HG02870 (cell line): ENCODE measurements around the gene TUT7.
"Not testable (repeated sequence)": the region's sequence is repeated elsewhere in the genome, so short reads cannot be mapped to it uniquely, and the experiment has no call there.

ENCODE experiments used
- ATAC-seq: cut with Tn5 transposase; IDR thresholded peaks from one replicate; pipeline ENCODE4 v1.9.1; 2021; ENCODE audit warnings: mild to moderate bottlenecking, moderate library complexity; ENCODE audit not compliant: unreplicated experiment

Gene TUT7, protein sequence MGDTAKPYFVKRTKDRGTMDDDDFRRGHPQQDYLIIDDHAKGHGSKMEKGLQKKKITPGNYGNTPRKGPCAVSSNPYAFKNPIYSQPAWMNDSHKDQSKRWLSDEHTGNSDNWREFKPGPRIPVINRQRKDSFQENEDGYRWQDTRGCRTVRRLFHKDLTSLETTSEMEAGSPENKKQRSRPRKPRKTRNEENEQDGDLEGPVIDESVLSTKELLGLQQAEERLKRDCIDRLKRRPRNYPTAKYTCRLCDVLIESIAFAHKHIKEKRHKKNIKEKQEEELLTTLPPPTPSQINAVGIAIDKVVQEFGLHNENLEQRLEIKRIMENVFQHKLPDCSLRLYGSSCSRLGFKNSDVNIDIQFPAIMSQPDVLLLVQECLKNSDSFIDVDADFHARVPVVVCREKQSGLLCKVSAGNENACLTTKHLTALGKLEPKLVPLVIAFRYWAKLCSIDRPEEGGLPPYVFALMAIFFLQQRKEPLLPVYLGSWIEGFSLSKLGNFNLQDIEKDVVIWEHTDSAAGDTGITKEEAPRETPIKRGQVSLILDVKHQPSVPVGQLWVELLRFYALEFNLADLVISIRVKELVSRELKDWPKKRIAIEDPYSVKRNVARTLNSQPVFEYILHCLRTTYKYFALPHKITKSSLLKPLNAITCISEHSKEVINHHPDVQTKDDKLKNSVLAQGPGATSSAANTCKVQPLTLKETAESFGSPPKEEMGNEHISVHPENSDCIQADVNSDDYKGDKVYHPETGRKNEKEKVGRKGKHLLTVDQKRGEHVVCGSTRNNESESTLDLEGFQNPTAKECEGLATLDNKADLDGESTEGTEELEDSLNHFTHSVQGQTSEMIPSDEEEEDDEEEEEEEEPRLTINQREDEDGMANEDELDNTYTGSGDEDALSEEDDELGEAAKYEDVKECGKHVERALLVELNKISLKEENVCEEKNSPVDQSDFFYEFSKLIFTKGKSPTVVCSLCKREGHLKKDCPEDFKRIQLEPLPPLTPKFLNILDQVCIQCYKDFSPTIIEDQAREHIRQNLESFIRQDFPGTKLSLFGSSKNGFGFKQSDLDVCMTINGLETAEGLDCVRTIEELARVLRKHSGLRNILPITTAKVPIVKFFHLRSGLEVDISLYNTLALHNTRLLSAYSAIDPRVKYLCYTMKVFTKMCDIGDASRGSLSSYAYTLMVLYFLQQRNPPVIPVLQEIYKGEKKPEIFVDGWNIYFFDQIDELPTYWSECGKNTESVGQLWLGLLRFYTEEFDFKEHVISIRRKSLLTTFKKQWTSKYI (N-terminal part only)

DNA sequence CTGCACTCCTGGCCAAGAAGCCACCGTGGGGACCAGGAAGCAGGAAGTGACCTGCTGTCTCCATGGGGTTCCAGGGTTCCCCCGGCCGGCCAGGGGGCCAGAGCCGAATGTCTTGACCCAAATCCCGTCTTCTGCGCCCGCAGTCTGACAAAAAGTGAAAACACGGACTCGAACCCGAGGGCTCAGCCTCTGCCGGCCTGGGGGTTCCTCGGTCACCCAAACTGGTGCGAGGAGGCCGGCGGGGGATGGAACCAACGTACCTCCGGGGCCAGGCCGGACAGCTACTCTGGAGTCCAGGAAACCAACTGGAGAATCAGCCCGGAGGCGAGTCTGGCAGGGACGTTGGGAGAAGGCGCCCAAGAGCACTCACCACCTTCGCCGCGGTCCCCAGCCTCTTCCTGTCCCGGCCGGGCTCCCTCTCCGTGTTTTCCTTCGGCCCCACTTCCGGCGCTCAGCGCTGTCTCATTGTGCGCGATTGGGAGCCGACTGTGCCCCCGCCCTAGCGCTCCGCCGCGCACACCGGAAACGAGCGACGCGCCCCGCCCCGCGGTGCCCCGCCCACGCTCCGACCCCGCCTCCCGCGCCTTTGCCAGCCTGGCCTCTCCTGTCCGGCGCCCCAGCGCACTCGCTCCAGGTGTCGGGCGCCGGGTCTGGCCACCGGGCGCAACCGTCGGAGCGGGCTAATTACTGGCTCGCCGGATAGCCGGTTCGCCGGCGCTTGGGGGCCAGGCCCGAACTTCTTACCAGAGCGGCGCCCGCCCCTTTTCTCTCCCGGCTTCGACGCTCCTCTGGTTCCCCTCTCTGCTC is at the start of gene TUT7:
Gene TUT7, minus strand, starts transcription at position 400 of the 807 bp plus-strand sequence. CDS start 1,211 bp downstream, outside the sequence.
- peak; percentile 76 for ATAC-seq

DNA sequence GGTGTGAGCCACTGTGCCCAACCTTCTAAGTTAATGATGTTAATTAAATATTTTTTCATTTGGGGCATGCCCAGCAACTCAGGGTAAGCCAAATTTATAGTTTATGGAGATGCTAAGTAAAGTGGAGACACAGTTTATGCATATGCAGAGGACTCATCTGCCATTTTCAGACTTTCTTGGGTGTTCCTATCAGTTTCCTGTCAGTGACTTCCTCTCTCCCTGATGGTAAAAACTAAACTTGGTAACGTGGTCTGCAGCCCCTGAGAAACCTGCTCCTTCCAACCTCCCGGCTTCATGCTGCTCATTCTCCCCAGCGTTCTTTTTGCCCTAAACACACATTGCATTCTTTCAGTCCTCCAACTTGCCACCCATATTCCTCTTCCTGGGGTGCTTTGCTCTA is 48.4 kb upstream of the TUT7 start:
- no peak for ATAC-seq

DNA sequence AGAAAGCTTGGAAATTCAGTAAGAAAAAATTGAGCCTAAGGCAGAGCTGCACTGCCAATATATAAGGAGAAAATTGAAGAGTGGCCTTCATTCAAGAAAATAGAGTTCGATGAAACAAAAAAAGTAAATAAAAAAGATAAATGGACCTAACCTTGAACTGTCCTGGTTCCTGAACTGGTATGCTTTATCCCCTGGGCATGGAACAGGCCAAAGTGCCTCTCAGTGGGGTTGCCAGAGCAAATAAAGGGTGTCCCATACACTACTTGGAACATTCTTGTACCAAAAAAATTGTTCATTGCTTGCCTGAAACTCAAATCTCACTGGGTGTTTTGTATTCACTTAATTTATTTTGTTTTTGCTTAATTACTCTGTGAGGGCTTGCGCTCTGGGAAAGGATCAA is 42.2 kb upstream of the TUT7 start:
- ATAC-seq, result no peak

DNA sequence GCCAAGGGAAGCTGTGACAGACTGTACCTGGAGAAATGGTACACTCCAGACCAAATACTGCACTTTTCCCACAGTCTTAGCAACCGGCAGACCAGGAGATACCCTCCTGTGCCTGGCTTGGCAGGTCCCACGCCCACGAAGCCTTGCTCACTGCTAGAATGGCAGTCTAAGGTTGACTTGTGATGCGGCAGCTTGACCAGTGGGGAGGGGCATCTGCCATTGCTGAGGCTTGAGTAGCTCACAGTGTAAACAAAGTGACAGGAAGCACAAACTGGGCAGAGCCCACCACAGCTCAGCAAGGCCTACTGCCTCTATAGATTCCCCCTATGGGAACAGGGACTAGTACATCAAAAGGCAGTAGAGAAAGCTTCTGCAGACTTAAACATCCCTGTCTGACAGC is 36.0 kb upstream of the TUT7 start:
- ATAC-seq, result not testable (repeated sequence)

DNA sequence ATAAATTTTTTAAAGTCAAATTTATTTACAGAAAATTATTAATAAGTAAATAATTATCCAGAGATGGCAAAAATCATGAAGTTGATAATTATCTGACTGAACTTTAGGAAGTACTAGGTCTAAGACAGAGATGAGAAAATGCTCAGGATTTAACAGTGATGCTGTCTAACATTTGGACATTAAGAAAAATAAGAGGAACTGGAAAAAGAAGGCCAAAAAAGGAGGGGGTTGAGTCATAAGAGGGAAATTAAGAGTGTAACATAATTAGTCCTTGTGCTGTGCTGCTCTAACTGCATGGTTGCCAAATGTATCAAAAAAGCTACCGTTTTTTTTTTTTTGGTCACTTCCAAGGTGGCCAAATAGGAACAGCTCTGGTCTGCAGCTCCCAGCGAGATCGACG is 35.4 kb upstream of the TUT7 start:
- ATAC-seq, result no peak

DNA sequence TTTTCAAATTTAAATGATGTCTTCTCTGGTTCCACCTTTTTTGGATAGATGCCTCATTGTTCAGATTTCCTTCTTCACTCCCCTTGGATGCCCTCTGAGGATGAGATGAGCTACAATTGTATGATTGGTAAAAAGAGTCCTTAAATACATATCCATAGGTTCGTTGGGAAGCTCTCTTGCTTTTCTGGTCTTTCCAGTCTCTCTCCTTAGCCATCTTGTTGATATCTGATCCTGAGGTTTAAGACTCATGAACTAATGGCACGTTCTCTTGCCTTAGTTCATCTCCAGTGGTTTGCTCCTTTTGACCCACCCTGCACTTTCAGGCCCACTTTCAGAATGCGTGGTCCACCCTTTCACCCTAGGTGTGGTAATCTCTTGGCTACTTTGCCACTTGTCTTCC is 33.2 kb upstream of the TUT7 start:
- ATAC-seq, result no peak

DNA sequence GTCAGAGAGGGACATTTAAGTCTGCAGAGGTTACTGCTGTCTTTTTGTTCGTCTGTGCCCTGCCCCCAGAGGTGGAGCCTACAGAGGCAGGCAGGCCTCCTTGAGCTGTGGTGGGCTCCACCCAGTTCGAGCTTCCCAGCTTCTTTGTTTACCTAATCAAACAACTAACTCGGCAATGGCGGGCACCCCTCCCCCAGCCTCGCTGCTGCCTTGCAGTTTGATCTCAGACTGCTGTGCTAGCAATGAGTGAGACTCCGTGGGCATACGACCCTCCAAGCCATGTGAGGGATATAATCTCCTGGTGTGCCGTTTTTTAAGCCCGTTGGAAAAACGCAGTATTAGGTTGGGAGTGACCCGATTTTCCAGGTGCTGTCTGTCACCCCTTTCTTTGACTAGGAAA is 28.8 kb upstream of the TUT7 start:
- not testable (repeated sequence) for ATAC-seq

DNA sequence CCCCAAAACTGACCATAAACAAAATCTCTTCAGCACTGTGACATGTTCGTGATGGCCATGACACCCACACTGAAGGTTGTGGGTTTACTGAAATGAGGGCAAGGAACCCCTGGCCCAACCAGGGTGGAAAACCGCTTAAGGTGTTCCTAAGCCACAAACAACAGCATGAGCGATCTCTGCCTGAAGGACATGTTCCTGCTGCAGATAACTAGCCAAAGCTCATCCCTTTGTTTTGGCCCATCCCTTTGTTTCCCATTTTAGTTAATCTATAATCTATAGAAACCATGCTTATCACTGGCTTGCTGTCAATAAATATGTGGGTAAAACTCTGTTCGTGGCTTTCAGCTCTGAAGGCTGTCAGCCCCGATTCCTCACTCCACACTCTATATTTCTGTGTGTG is 21.8 kb upstream of the TUT7 start:
- no peak for ATAC-seq

DNA sequence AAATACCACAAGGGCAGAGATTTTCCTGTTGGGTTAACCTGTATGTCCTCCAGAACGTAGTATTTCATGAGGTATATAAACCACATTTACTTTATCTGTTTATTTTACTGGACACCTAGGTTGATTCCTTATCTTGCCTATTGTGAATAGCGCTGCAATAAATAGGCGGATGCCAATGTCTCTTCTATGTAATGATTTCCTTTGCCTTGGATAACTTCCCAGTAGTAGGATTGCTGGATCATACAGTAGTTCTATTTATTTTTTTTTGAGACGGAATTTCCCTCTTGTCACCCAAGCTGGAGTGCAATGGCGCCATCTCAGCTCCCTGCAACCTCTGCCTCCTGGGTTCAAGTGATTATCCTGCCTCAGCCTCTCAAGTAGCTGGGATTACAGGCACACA is 15.6 kb upstream of the TUT7 start:
- ATAC-seq, result no peak

DNA sequence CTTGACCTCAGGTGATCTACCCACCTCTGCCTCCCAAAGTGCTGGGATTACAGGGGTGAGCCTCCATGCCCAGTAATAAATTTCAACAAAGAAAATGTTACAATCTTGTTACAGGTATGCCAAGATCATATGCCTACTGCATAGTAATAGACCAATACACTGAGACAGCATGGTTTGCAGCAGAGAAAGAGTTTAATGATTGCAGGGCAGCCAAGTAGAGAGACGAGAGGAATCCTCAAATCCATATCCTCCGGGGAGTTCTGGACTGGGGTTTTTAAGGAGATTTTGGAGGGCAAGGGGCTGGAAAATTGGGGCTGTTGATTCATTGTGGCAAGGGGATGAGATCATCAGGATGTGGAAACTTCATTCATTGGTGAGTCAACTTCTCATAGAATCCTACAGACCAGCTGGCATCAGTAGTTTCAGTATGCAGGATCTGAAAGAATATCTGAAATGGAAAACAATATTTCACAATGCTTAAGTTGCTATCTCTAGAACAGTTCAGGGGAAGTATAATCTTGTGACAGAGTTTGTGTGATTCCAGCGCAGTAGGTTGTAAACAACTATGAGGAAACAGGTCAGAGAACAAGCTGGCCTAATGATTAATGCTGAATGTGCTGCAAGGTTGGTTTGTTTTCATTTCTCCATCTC is 14.8 kb upstream of the TUT7 start:
- ATAC-seq, result no peak

DNA sequence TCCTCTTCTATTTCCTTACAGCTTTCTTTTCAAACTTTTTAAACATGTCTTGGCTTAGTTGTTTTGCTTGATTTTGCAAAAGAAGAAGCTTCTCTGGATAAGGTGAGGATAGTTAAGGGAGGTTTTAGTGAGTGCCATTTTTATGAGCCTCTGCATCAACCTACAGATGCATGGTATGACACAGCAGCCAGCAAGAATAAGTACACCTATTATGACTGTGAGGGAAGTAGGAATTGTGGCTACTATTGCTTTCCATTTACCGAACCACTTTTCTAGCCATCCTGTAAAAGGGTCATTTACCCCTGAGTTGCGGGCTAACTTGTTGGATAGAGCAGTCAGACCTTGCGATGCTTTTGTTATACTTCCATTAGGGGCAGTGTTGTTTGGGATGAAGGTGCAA is 7.0 kb upstream of the TUT7 start:
- ATAC-seq, result no peak

DNA sequence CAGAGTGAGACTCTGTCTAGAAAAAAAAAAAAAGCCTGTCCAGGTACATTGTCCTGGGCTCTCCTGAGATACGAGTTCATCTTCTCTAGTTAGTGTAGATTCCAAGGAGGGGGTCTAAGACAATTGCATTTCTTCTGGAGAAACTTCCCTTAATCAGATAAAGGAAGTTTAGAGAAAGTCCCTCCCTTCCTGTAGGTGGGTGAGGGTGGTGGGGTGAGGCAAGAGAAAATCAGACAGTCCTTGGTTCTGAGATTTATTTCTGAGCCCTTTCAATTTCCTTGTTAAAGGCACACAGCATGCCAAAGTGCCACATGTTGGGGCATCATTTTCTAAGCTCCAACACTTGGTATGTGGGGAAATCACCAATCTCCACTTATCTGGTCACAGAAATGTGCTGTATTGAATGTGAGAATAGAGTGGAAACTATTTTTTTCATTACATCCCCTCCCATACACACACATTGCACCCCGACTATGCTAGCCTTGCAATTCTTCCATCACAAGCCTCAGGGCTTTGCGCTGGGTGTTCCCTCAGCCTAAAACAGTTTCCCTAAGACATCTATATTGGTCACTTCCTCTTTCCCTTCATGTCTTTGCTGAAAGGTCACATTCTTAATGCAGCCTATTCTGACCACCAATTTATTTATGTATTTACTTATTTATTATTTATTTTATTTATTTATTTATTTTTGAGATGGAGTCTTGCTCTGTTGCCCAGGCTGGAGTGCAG is 5.1 kb upstream of the TUT7 start:
- ATAC-seq, result no peak

DNA sequence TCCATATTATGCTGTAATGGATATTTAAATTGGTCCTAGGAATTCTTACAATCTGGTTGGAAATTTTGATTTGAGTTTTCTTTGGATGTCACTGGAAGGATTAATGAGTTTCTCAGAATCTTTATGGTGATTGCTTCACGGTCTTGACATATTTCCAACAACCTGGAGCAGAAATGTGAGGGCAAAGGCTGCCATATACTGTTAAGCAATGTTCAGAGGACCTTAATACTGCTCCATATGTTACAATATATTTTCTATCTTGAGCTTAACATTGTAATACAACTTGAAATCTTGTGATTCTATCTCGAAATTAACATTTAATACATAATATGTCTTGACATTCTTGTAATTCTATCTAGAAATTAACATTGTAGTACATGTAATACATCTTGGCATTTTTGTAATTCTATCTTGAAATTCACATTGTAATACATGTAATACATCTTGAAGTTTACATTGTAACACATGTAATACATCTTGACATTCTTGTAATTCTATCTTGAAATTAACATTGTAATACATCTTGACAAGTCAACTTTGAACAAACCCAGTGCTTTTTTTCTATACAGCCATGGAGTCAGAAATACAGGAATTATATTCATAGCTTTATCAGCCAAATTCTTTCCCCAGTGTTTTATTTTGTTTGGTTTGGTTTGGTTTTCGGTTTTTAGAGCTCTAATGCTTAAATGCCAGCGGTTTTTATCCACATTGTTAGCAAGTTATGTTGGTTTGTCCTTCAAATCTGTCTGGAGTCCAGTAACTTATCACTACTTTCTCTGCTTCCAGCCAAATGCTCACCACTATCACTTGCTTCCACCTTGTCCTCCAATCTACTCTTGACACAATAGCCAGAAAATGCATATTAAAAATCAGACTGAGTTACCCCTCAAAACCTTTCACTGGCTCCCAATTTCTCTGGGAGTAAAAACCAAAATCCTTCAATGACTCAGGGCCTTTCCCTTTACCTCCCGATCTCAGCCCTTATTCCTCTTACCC is 3.0 kb upstream of the TUT7 start:
- no peak for ATAC-seq

DNA sequence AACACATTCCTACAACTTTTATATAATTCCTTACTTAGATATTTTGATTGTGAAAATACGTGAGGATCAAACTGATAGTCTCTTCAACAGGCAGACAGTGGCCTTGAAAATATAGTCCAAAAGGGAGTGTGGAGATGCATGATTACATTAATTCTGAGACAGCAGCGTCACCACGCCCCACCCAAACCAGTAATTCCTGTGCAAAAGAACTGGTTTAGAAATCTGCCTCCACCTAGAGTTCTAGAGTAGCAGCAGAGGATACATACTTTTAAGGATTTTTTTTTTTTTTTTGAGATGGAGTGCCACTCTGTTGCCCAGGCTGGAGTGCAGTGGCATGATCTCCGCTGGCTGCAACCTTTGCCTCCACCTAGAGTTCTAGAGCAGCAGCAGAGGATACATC is 1.6 kb upstream of the TUT7 start:
- ATAC-seq, result no peak

DNA sequence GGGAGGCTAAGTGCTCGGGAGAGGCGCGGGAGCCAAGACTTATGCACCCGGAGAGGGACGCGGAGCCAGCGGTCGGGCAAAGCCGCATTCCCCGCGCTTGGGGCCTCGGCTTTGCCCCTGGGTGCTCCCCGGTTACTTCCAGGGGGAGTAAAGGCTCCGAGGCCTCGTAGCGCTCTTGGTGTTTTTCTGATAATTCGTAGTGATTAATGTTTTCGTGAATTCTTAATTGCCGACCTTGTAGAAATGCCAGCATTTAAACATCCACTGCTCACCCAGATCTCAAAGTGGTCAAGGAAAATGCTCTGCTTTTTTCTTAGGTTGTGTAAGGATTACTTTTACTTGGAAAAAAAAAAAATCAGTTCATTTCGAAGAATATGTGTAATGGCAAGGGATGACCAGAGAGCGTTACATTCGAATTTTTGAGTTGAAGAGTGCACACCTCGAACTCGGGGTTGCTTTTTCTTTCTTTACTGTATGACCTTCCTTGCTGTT is 654 bp upstream of the TUT7 start:
- ATAC-seq, result no peak

DNA sequence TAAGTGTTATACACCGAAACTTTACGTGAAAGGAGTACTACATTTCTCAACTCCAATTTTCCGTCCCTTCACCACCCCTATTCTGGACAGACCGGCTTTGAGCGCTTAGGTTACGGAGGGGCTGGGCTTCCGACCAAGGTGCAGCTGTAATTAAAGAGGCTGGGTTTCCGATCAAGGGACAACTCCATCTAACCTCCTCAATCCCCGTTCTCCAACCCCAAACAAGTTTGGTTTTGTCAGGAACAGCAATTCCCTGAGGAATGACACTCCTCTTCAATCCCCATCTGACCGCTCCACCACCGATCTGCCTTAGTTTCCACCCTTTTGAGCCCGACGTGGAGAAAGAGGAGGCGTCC is 577 bp downstream of the TUT7 start:
- no peak for ATAC-seq

DNA sequence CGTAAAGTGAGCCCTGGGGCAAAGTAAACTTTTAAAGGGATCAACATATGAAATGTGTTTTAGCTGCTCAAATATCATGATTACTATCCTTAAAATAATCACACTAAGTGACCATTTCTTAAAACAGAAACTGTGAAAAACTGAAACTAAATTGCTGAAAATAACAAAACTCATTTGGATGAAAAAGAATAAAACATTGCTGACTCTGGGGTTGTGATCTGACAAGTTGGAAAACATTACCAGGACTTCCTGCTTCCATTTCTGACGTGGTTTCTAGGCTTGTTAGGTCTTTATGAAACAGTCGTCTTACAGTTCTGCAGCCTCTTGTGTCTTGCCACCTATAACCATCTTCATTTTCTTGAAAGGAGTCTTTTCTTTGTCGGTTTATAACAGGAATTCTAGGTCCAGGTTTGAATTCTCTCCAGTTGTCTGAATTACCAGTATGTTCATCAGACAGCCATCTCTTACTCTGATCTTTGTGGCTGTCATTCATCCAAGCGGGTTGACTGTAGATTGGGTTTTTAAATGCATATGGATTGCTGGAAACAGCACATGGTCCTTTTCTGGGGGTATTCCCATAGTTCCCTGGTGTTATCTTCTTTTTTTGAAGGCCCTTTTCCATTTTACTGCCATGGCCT is 1.7 kb downstream of the TUT7 start:
- no peak for ATAC-seq
